Keratinocyte (primary cell): ENCODE results near the gene COL4A4.

Source experiments
- EZH2 ChIP-seq: IDR thresholded peaks from one replicate; pipeline ENCODE4 v1.6.1; 2012; ENCODE audit warnings: inconsistent platforms, mild to moderate bottlenecking, low read length, moderate library complexity
- TF ChIP-seq, protein P1 (sequence below), 3 experiments: IDR thresholded peaks in 1 of 3; conservative IDR thresholded peaks in 1 of 3; optimal IDR thresholded peaks in 1 of 3; 2 replicates in 2 of 3; 3 replicates in 1 of 3; pipeline versions ENCODE3 to v1.5.1; 2011; ENCODE audit warnings: low read length in 3 of 3, mild to moderate bottlenecking in 3 of 3, moderate library complexity in 2 of 3, control low read depth in 1 of 3, inconsistent platforms in 1 of 3; ENCODE audit not compliant: insufficient read depth in 2 of 3; ENCODE audit errors: extremely low read depth in 1 of 3

DNA sequence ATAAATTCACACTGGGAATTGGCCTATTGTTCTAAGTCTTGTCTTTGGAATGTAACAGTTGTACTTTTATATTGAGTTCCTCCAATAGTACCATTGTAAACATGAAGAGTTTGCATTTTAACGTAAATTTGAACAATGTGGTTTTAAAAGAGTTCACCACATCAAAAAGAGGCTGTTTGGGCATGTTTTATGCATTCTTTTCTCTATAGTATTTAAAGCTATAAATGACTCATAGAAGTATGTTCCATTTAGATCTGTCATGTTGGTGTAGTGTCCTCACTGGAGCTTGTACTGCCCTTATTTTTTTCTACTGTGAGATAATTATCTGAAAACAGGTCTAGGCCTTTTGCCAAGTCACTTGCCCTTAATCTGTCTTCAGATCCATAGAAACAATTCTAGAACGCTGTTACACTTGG, 186.2 kb downstream of the COL4A4 start:
- TF ChIP-seq EZH2: no peak
- TF ChIP-seq, protein P1, sequence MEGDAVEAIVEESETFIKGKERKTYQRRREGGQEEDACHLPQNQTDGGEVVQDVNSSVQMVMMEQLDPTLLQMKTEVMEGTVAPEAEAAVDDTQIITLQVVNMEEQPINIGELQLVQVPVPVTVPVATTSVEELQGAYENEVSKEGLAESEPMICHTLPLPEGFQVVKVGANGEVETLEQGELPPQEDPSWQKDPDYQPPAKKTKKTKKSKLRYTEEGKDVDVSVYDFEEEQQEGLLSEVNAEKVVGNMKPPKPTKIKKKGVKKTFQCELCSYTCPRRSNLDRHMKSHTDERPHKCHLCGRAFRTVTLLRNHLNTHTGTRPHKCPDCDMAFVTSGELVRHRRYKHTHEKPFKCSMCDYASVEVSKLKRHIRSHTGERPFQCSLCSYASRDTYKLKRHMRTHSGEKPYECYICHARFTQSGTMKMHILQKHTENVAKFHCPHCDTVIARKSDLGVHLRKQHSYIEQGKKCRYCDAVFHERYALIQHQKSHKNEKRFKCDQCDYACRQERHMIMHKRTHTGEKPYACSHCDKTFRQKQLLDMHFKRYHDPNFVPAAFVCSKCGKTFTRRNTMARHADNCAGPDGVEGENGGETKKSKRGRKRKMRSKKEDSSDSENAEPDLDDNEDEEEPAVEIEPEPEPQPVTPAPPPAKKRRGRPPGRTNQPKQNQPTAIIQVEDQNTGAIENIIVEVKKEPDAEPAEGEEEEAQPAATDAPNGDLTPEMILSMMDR (optimal IDR thresholded peaks at IDR 0.05 in 1 of 3, IDR thresholded peaks at IDR 0.05 in 1 of 3, conservative IDR thresholded peaks at IDR 0.05 in 1 of 3; ENCODE audit: extremely low read depth in 1 of 3, insufficient read depth in 2 of 3, low read length in 3 of 3): no peak
